Adrenal gland (tissue), 5 donors: Measurements from ENCODE around the gene FHOD3.

Experiments used
- CTCF ChIP-seq, 6 experiments: fragments of 450-650 bp in 4 of 6; fragments of 200-600 bp in 2 of 6; sonication (generic) in 1 of 6; IDR thresholded peaks; 1 replicate in 5 of 6; 2 replicates in 1 of 6; pipeline versions ENCODE4 v1.5.1 to v1.8.0; 2016 to 2021; ENCODE audit warnings: antibody characterized with exemption in 6 of 6, mild to moderate bottlenecking in 2 of 6, moderate library complexity in 1 of 6
- POLR2A ChIP-seq, 2 donors: fragments of 450-650 bp; IDR thresholded peaks; one replicate each; pipeline ENCODE4 v1.6.1; 2017; ENCODE audit warnings: antibody characterized with exemption in 2 of 2, mild to moderate bottlenecking in 2 of 2, moderate library complexity in 1 of 2
- donor health status: DM: no; HTN: no; CAD: no.

GRCh38 chr18:36704156-36704555 is 406.6 kb downstream of the FHOD3 start:
- TF ChIP-seq CTCF (IDR thresholded peaks at IDR 0.05) (no peak), POLR2A (IDR thresholded peaks at IDR 0.05) (no peak)
